K562 (cell line): ENCODE measurements around the gene IGF2R. TPM values are rescaled to one million over a fixed set of nuclear protein-coding genes. Genes with fewer than 3 reads are reported as not detected.

Source experiments
- ATAC-seq: fragments of 200-7000 bp; cut with Tn5 transposase; 3 replicates; pipeline ENCODE4 v1.9.1; 2020; ENCODE audit warnings: moderate library complexity
- BruUV-seq: library from RNA; stranded (reverse); fragments of 400-500 nt; replicated peaks from 2 replicates; lab custom pipeline; 2021; lab: Mats Ljungman, UMichigan
- CTCF ChIA-PET: fragments of 300-600 bp; formaldehyde crosslinking; extraction: SDS; loops from one replicate; lab custom pipeline; 2021; ENCODE audit warnings: low intra/inter-chr PET ratio; lab: Yijun Ruan, JAX
- POLR2A ChIA-PET: fragments of 300-600, 350-650 bp; sonication (Branson Sonifier 250); formaldehyde crosslinking; extraction: SDS; loops from one replicate; lab custom pipeline; 2021; ENCODE audit warnings: antibody characterized with exemption, inconsistent platforms; lab: Yijun Ruan, JAX
- DNase-seq, 4 experiments: peaks; one replicate each; pipeline versions ENCODE4 v3.0.0 to v3.0.0-alpha.2; 2011 to 2018; ENCODE audit warnings: low spot score in 3 of 4, mixed read lengths in 3 of 4; ENCODE audit errors: extremely low read depth in 1 of 4
- FAIRE-seq: peaks from 2 replicates; lab custom pipeline; 2011; peaks lifted over from hg19 to GRCh38; lab: Jason Lieb, UNC
- H2AFZ ChIP-seq: 2 replicates; pipeline ENCODE4 v1.6.0; 2011; ENCODE audit warnings: low read depth, low read length, control low read depth, inconsistent platforms
- H3K27ac ChIP-seq: fragments of 200-600 bp; 3 replicates; pipeline ENCODE4 v1.8.0; 2011; ENCODE audit warnings: low read depth, mild to moderate bottlenecking, control low read depth, inconsistent platforms, low read length, moderate library complexity, mixed read lengths; ENCODE audit errors: extremely low read depth
- H3K27me3 ChIP-seq, 2 experiments: fragments of 300-600 bp in 1 of 2; 2 replicates in 1 of 2; 3 replicates in 1 of 2; pipeline versions ENCODE4 v1.6.0 to v1.8.0; 2011; ENCODE audit warnings: inconsistent platforms in 2 of 2, low read length in 2 of 2, mild to moderate bottlenecking in 1 of 2, mixed read lengths in 1 of 2, moderate library complexity in 1 of 2; ENCODE audit not compliant: control insufficient read depth in 2 of 2, insufficient read depth in 2 of 2
- H3K36me3 ChIP-seq: fragments of 300-600 bp; 3 replicates; pipeline ENCODE4 v1.8.0; 2011; ENCODE audit warnings: mild to moderate bottlenecking, low read length, inconsistent platforms; ENCODE audit not compliant: control insufficient read depth, insufficient read depth
- H3K4me1 ChIP-seq, 2 experiments: fragments of 200-600 bp in 1 of 2; replicated peaks in 1 of 2; 2 replicates in 1 of 2; 3 replicates in 1 of 2; pipeline versions ENCODE4 v1.5.1 to v1.8.0; 2011; ENCODE audit warnings: inconsistent platforms in 2 of 2, low read length in 2 of 2, mild to moderate bottlenecking in 1 of 2, mixed read lengths in 1 of 2, moderate library complexity in 1 of 2; ENCODE audit not compliant: control insufficient read depth in 2 of 2, insufficient read depth in 2 of 2
- H3K4me2 ChIP-seq: 2 replicates; pipeline ENCODE4 v1.6.1; 2011; ENCODE audit warnings: low read length, control low read depth, inconsistent platforms, mixed read lengths; ENCODE audit not compliant: insufficient read depth
- H3K4me3 ChIP-seq: fragments of 200-600 bp; sonication (generic), shearing (Covaris generic); 2 replicates; pipeline ENCODE4 v1.5.1; 2016; ENCODE audit warnings: control low read depth, inconsistent platforms
- H3K79me2 ChIP-seq: fragments of 200-600 bp; 3 replicates; pipeline ENCODE4 v1.8.0; 2011; ENCODE audit warnings: low read length, inconsistent platforms; ENCODE audit not compliant: control insufficient read depth, insufficient read depth
- H3K9ac ChIP-seq, 2 experiments: 2 replicates each; pipeline versions ENCODE4 v1.6.0 to v1.6.1; 2011; ENCODE audit warnings: low read depth in 2 of 2, low read length in 2 of 2, control low read depth in 1 of 2, inconsistent platforms in 1 of 2, mild to moderate bottlenecking in 1 of 2, mixed read lengths in 1 of 2; ENCODE audit not compliant: insufficient read depth in 1 of 2
- H3K9me1 ChIP-seq: one replicate; pipeline ENCODE4 v1.6.0; 2011; ENCODE audit warnings: inconsistent platforms, mild to moderate bottlenecking, low read length, moderate library complexity; ENCODE audit not compliant: control insufficient read depth, insufficient read depth
- H3K9me3 ChIP-seq: replicated peaks from 2 replicates; pipeline ENCODE4 v1.5.1; 2011; ENCODE audit warnings: low read depth, low read length, inconsistent platforms; ENCODE audit not compliant: control insufficient read depth, insufficient read depth
- H4K20me1 ChIP-seq: replicated peaks from 2 replicates; pipeline ENCODE4 v1.6.1; 2011; ENCODE audit warnings: low read length, inconsistent platforms, mixed read lengths; ENCODE audit not compliant: control insufficient read depth, insufficient read depth
- ARID1B ChIP-seq: fragments of 450-650 bp; IDR thresholded peaks from 2 replicates; pipeline ENCODE4 v1.6.1; 2016; ENCODE audit warnings: antibody characterized with exemption, mild to moderate bottlenecking, inconsistent platforms
- CBFA2T2 ChIP-seq: fragments of 450-650 bp; conservative IDR thresholded peaks from 2 replicates; pipeline ENCODE4 v1.6.1; 2017; ENCODE audit warnings: mild to moderate bottlenecking
- FOSL1 ChIP-seq: fragments of 200-800 bp; sonication (Bioruptor generic); conservative IDR thresholded peaks from 2 replicates; pipeline ENCODE4 v1.6.1; 2016; ENCODE audit warnings: missing genetic modification characterization, missing compliant biosample characterization
- GTF2A2 ChIP-seq: IDR thresholded peaks from 2 replicates; pipeline ENCODE4 v1.6.1; 2016; ENCODE audit warnings: mild to moderate bottlenecking, missing genetic modification characterization, missing compliant biosample characterization
- JUND ChIP-seq, 2 experiments: IDR thresholded peaks; 2 replicates in 1 of 2; 3 replicates in 1 of 2; pipeline ENCODE4 v1.6.1; 2011; ENCODE audit warnings: borderline replicate concordance in 2 of 2, low read depth in 2 of 2, low read length in 2 of 2, improper control_type of control experiment in 1 of 2, missing biosample characterization in 1 of 2, missing genetic modification characterization in 1 of 2, missing genetic modification reagents in 1 of 2
- KDM5B ChIP-seq: fragments of 200-600 bp; sonication (generic); IDR thresholded peaks from 2 replicates; pipeline ENCODE4 v1.6.1; 2012; ENCODE audit warnings: low read depth, mild to moderate bottlenecking, moderate library complexity, low read length, control low read depth, inconsistent platforms; ENCODE audit not compliant: insufficient replicate concordance
- NCOR1 ChIP-seq: fragments of 450-650 bp; IDR thresholded peaks from 2 replicates; pipeline ENCODE4 v1.6.1; 2016; ENCODE audit warnings: mild to moderate bottlenecking, moderate library complexity
- NEUROD1 ChIP-seq: fragments of 150-350 bp; IDR thresholded peaks from 2 replicates; pipeline ENCODE4 v1.6.1; 2014; ENCODE audit warnings: borderline replicate concordance, low read length, low read depth; ENCODE audit not compliant: partially characterized antibody
- PCBP2 ChIP-seq: fragments of 200-400 bp; formaldehyde crosslinking; IDR thresholded peaks from 2 replicates; pipeline ENCODE4 v1.6.1; 2018; ENCODE audit warnings: low read length, low read depth, mild to moderate bottlenecking, moderate library complexity; ENCODE audit not compliant: poor library complexity, severe bottlenecking
- PHB ChIP-seq: fragments of 250-450 bp; sonication (Bioruptor Pico); IDR thresholded peaks from 2 replicates; pipeline ENCODE4 v1.5.0; 2021
- POLR2H ChIP-seq: IDR thresholded peaks from 2 replicates; pipeline ENCODE4 v1.6.1; 2016; ENCODE audit warnings: missing genetic modification characterization, low read depth, mild to moderate bottlenecking, control low read depth, missing compliant biosample characterization, moderate library complexity
- STAT5A ChIP-seq: IDR thresholded peaks from 2 replicates; pipeline ENCODE4 v1.6.1; 2012; ENCODE audit warnings: low read length, inconsistent platforms, borderline replicate concordance
- TARDBP ChIP-seq: fragments of 450-650 bp; IDR thresholded peaks from 2 replicates; pipeline ENCODE4 v1.6.1; 2016
- XRCC4 ChIP-seq: IDR thresholded peaks from one replicate; pipeline ENCODE4 v1.6.1; 2011; ENCODE audit not compliant: insufficient read depth, insufficient read length; ENCODE audit errors: extremely low read depth
- ZFP30 ChIP-seq: fragments of 250-450 bp; sonication (Bioruptor Pico); IDR thresholded peaks from 2 replicates; pipeline ENCODE4 v1.8.0; 2022; ENCODE audit warnings: moderate library complexity, mild to moderate bottlenecking, inconsistent platforms, borderline replicate concordance
- ZNF12 ChIP-seq: sonication (generic); formaldehyde crosslinking; IDR thresholded peaks from 2 replicates; pipeline ENCODE4 v1.4.0; 2020; ENCODE audit warnings: mild to moderate bottlenecking, missing genetic modification reagents
- ZNF239 ChIP-seq: fragments of 250-450 bp; sonication (Bioruptor Pico); IDR thresholded peaks from 2 replicates; pipeline ENCODE4 v1.4.0; 2020; ENCODE audit warnings: mild to moderate bottlenecking
- ZNF766 ChIP-seq: fragments of 200-800 bp; sonication (Bioruptor generic); conservative IDR thresholded peaks from 2 replicates; pipeline ENCODE4 v1.6.1; 2016; ENCODE audit warnings: missing genetic modification characterization, missing compliant biosample characterization
- WGBS: fragments of 100-300 bp; shearing (Covaris generic); methylation state at CpG from one replicate; pipeline ENCODE4 v1.1.6; 2016; ENCODE audit warnings: low coverage, mixed read lengths; ENCODE audit not compliant: insufficient coverage; ENCODE audit errors: missing lambda C conversion rate; 5-methylcytosine and 5-hydroxymethylcytosine counted together
- in situ Hi-C: fragments of 300-500 bp; cut with MboI; formaldehyde crosslinking; loops from 4 replicates; pipeline ENCODE4 v1.15.0; 2018; ENCODE audit warnings: inconsistent platforms, mixed read lengths
- intact Hi-C: fragments of 100-400 bp; cut with micrococcal nuclease; formaldehyde crosslinking; loops from 2 replicates; pipeline ENCODE4 v1.14.2; 2022
- polyA plus RNA-seq, 8 experiments: library from polyadenylated mRNA; depleted of rRNA in 4 of 8; stranded (reverse) in 5 of 8; unstranded in 3 of 8; fragments of >200 nt; fragmentation: Nextera tagmentation in 2 of 8; fragmentation: Illumina TruSeq in 1 of 8; extraction: Ambion mirVana in 2 of 8; extraction: Trizol in 1 of 8; gene quantifications; 2 replicates each; pipeline versions ENCODE4 v1.2.1 to v1.2.3, GENCODE V29; 2011 to 2014; ENCODE audit warnings: inconsistent platforms in 1 of 8, missing spikeins in 1 of 8
- total RNA-seq, 7 experiments: library from RNA; depleted of rRNA in 6 of 7; stranded (reverse); fragments of >200 nt in 6 of 7; fragmentation: Illumina TruSeq in 2 of 7; extraction: Trizol in 2 of 7; gene quantifications; 2 replicates each; pipeline versions ENCODE4 v1.2.1 to v1.2.3, GENCODE V29; 2011 to 2021; ENCODE audit warnings: low replicate concordance in 1 of 7
- TF ChIP-seq, protein P1 (sequence below), 2 experiments: fragments of 450-650 bp in 1 of 2; sonication (generic) in 1 of 2; formaldehyde crosslinking in 1 of 2; IDR thresholded peaks in 1 of 2; conservative IDR thresholded peaks in 1 of 2; 2 replicates each; pipeline versions ENCODE4 v1.6.1 to v1.8.1; 2016 to 2023; ENCODE audit warnings: mild to moderate bottlenecking in 2 of 2, moderate library complexity in 2 of 2, inconsistent platforms in 1 of 2, missing genetic modification reagents in 1 of 2
- TF ChIP-seq, protein P2 (sequence below): sonication (generic); formaldehyde crosslinking; IDR thresholded peaks from 2 replicates; pipeline ENCODE4 v1.8.0; 2022; ENCODE audit warnings: missing genetic modification reagents, mild to moderate bottlenecking, moderate library complexity, borderline replicate concordance

The IGF2R gene
- total and polyA plus RNA-seq, 9 of the 15 experiments (the other 6 are each of a cell fraction or from before 2014, with no cell fraction given), result 3.5 to 92.3 (median 34.5) TPM

DNA sequence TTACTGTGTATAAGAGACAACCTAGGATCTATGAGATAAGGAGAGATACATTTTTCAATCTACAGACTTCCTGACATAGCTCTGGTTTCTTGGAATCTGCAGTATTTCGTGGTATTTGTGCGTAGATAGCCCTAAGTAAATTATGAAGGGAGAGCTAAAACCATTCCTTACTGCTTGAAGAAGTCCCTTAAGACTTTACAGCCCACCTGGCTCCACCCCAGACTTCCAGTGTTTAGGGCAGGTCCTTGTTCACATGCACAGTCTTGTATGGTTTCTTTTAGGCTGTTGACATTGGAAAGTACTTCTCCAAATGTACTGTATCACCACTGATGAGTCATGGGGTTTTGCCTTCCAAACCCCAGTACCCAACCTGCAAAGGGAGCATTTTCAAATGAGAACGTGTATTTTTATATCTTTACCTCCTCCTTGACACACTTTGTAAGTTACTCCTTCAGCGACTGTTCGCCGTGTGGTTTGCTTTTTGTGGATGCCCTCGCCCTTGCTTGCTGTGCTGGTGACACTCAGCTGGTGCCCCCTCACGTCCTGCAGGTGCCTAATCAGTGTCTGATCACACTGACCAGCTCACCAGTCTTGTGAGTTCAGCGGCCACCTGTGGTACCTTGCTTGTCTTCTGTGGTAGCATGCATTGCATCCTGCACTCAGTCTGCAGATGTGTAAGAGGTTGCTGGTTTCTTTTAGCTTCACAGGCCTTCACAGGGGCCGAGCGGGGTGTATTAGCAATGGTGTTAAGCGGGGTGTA lies 73.3 kb downstream of the IGF2R start:
- Histone ChIP-seq H3K79me2 (no peaks in the 10 kb centered on the region), H3K4me1 (peaks cover 5 to 9% of the 10 kb centered on the region in 2 experiments; a peak in 3 of 5 replicates), H3K9me1 (peaks cover 3% of the 10 kb centered on the region), H3K9ac (no peak overlapping the region; a peak in 1 of 4 replicates), H3K27me3 (no peaks in the 10 kb centered on the region), H3K27ac (0 out of 3 replicates have a peak overlapping the region, but pooled peaks have one; percentile 13), H3K36me3 (peaks cover 92% of the 10 kb centered on the region), H3K4me2 (no peak overlapping the region), H3K4me3 (no peak overlapping the region), H4K20me1 (no peaks in the 10 kb centered on the region), H2AFZ (no peak overlapping the region), H3K9me3 (no peaks in the 10 kb centered on the region)
- DNase-seq, result no peak
- in situ Hi-C loops (no loop called here), intact Hi-C loops (loop anchor here (5.0 to 10.0 kb wide), 2 partner anchors 70 to 157 kb away; no protein-coding TSS in a partner anchor)
- ChIA-PET POLR2A (interaction anchor here (0.6 kb wide), 1 partner anchor 51 kb away, joined by 6 read pairs; no protein-coding TSS in a partner anchor), CTCF (no interaction called here)
- 73% methylated on average over 12 of the region's 12 CpGs for WGBS
- peak; percentile 17; the same call in 2 of the 3 replicates for ATAC-seq
- FAIRE-seq, result no peak
- no TSS peak for BruUV-seq
- TF ChIP-seq PHB (no peak), ZFP30 (CRISPR knock-in tag) (no peak), STAT5A (0 out of 2 replicates have a peak, but pooled peaks have one; percentile 14), ARID1B (0 out of 2 replicates have a peak, but pooled peaks have one; percentile 29), ZNF12 (no peak), NCOR1 (no peak), ZNF766 (0 out of 2 replicates have a peak, but pooled peaks have one; percentile 64), KDM5B (no peak), JUND (IDR thresholded peaks at IDR 0.05; ENCODE audit: borderline replicate concordance, low read depth, low read length) (0 out of 2 replicates have a peak, but pooled peaks have one; percentile 26), JUND (tag; IDR thresholded peaks at IDR 0.05; ENCODE audit: borderline replicate concordance, low read depth, low read length) (0 out of 3 replicates have a peak, but pooled peaks have one; percentile 77), PCBP2 (no peak), FOSL1 (tag) (peak; percentile 55), NEUROD1 (no peak), CBFA2T2 (no peak), GTF2A2 (tag) (no peak), XRCC4 (no peak), ZNF239 (CRISPR knock-in tag) (no peak), TARDBP (no peak), POLR2H (tag) (no peak)
- TF ChIP-seq, protein P1, sequence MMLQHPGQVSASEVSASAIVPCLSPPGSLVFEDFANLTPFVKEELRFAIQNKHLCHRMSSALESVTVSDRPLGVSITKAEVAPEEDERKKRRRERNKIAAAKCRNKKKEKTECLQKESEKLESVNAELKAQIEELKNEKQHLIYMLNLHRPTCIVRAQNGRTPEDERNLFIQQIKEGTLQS (IDR thresholded peaks at IDR 0.05), result peak; percentile 56; the same call in 1 of the 2 replicates
- TF ChIP-seq, protein P1 (CRISPR knock-in tag; conservative IDR thresholded peaks at IDR 0.05), result no peak
- TF ChIP-seq, protein P2, sequence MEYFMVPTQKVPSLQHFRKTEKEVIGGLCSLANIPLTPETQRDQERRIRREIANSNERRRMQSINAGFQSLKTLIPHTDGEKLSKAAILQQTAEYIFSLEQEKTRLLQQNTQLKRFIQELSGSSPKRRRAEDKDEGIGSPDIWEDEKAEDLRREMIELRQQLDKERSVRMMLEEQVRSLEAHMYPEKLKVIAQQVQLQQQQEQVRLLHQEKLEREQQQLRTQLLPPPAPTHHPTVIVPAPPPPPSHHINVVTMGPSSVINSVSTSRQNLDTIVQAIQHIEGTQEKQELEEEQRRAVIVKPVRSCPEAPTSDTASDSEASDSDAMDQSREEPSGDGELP (CRISPR knock-in tag), result no peak
